ENCODE data around the gene SLC25A6.

DNA sequence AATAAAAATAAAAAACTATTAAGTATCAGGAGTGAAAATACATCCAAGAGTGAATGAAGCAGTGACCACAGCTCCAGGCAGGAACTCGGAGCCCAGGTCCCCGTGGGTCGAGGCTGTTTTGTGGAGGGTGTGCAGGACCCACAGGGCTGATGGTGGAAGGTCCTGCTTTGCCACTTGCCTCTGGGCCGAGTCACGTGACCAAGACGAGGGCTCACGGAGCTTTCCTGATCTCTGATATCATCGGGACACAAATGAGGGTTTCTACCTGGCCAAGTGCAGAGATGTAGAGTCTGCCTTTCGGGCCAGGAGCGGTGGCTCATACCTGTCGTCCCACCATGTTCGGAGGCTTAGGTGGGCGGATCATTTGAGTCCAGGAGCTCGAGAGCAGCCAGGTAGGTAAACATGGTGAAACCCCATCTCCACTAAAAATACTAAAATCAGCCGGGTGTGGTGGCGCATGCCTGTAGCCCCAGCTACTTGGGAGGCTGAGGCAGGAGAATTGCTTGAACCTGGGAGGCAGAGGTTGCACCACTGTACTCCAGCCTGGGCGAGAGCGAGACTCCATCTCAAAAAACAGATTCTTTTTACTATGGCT lies 7.2 kb downstream of the SLC25A6 start:
- TF ChIP-seq CHD4 (IDR thresholded peaks at IDR 0.05; ENCODE audit: borderline replicate concordance) (no peak), POLR2A (IDR thresholded peaks at IDR 0.05; ENCODE audit: low read length) (no peak), KDM5A (IDR thresholded peaks at IDR 0.05) (no peak), SMC3 (IDR thresholded peaks at IDR 0.05) (no peak), EP300 (IDR thresholded peaks at IDR 0.05) (no peak), MAZ (IDR thresholded peaks at IDR 0.05; ENCODE audit: borderline replicate concordance, low read depth, low read length) (no peak), RFX5 (IDR thresholded peaks at IDR 0.05) (no peak), FOSB (CRISPR knock-in tag; IDR thresholded peaks at IDR 0.05) (no peak)
- TF ChIP-seq, protein P1, sequence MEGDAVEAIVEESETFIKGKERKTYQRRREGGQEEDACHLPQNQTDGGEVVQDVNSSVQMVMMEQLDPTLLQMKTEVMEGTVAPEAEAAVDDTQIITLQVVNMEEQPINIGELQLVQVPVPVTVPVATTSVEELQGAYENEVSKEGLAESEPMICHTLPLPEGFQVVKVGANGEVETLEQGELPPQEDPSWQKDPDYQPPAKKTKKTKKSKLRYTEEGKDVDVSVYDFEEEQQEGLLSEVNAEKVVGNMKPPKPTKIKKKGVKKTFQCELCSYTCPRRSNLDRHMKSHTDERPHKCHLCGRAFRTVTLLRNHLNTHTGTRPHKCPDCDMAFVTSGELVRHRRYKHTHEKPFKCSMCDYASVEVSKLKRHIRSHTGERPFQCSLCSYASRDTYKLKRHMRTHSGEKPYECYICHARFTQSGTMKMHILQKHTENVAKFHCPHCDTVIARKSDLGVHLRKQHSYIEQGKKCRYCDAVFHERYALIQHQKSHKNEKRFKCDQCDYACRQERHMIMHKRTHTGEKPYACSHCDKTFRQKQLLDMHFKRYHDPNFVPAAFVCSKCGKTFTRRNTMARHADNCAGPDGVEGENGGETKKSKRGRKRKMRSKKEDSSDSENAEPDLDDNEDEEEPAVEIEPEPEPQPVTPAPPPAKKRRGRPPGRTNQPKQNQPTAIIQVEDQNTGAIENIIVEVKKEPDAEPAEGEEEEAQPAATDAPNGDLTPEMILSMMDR (IDR thresholded peaks at IDR 0.05) = no peak
